Upper lobe of left lung (tissue), 4 donors: Measurements from ENCODE around the gene CMPK2.

ENCODE experiments used
- EP300 ChIP-seq, 4 donors: sonication (generic); formaldehyde crosslinking; IDR thresholded peaks; one replicate each; pipeline ENCODE4 v1.5.1; 2017; ENCODE audit warnings: antibody characterized with exemption in 4 of 4, control low read depth in 2 of 4
- POLR2A ChIP-seq, 4 donors: fragments of 450-650 bp; IDR thresholded peaks; one replicate each; pipeline ENCODE4 v1.5.1; 2016 to 2017; ENCODE audit warnings: antibody characterized with exemption in 4 of 4, mild to moderate bottlenecking in 2 of 4
- POLR2AphosphoS5 ChIP-seq, 2 donors: sonication (generic); formaldehyde crosslinking; IDR thresholded peaks; one replicate each; pipeline ENCODE4 v1.5.1; 2017; ENCODE audit warnings: antibody characterized with exemption in 2 of 2
- TF ChIP-seq, protein P1 (sequence below), 6 experiments: fragments of 450-650 bp in 4 of 6; fragments of 200-600 bp in 2 of 6; sonication (generic) in 2 of 6; IDR thresholded peaks; one replicate each; pipeline ENCODE4 v1.5.1; 2016 to 2019; ENCODE audit warnings: antibody characterized with exemption in 6 of 6

- TF ChIP-seq POLR2A (IDR thresholded peaks at IDR 0.05) (no peak), POLR2AphosphoS5 (IDR thresholded peaks at IDR 0.05) (no peak), EP300 (IDR thresholded peaks at IDR 0.05) (no peak)
- TF ChIP-seq, protein P1, sequence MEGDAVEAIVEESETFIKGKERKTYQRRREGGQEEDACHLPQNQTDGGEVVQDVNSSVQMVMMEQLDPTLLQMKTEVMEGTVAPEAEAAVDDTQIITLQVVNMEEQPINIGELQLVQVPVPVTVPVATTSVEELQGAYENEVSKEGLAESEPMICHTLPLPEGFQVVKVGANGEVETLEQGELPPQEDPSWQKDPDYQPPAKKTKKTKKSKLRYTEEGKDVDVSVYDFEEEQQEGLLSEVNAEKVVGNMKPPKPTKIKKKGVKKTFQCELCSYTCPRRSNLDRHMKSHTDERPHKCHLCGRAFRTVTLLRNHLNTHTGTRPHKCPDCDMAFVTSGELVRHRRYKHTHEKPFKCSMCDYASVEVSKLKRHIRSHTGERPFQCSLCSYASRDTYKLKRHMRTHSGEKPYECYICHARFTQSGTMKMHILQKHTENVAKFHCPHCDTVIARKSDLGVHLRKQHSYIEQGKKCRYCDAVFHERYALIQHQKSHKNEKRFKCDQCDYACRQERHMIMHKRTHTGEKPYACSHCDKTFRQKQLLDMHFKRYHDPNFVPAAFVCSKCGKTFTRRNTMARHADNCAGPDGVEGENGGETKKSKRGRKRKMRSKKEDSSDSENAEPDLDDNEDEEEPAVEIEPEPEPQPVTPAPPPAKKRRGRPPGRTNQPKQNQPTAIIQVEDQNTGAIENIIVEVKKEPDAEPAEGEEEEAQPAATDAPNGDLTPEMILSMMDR (IDR thresholded peaks at IDR 0.05), result peak; percentile 61 to 86 (median 70)
Observed at GRCh38 chr2:6826081-6826913, 39.4 kb downstream of the CMPK2 start.
